Activated naive CD4-positive, alpha-beta T cell treated with anti-CD3 and anti-CD28 coated beads, Interleukin-2, amount 50 U/mL, for 72 hours (primary cell): ENCODE data around the gene ACTR2. TPM values are rescaled to one million over a fixed set of nuclear protein-coding genes. Genes with fewer than 3 reads are reported as not detected.
"Not testable (repeated sequence)": the region's sequence is repeated elsewhere in the genome, so short reads cannot be mapped to it uniquely, and the experiment has no call there.

Experiments used
- ATAC-seq, 2 donors: fragments of 150-1000 bp; cut with Tn5 transposase; 2 replicates each; pipeline ENCODE4 v1.10.0; 2021; ENCODE audit warnings: mild to moderate bottlenecking in 2 of 2, moderate library complexity in 2 of 2
- DNase-seq, 2 donors: peaks; one replicate each; pipeline ENCODE4 v3.0.0; 2021 to 2022; ENCODE audit warnings: low spot score in 2 of 2
- H3K27ac Mint-ChIP-seq, 2 donors: one replicate each; pipeline ENCODE4 v1.8.0; 2022; ENCODE audit warnings: mild to moderate bottlenecking in 2 of 2, mixed read lengths in 2 of 2
- H3K36me3 Mint-ChIP-seq, 2 donors: one replicate each; pipeline ENCODE4 v1.8.0; 2022; ENCODE audit warnings: mixed read lengths in 2 of 2
- H3K9me3 Mint-ChIP-seq, 2 donors: one replicate each; pipeline ENCODE4 v1.8.0; 2022; ENCODE audit warnings: mixed read lengths in 2 of 2
- total RNA-seq, 2 donors: library from RNA; stranded (reverse); gene quantifications; one replicate each; pipeline ENCODE4 v1.2.3, GENCODE V29; 2022

The ACTR2 gene
- total RNA-seq, 2 donors from 2014 or later, result 345 to 382 TPM

DNA sequence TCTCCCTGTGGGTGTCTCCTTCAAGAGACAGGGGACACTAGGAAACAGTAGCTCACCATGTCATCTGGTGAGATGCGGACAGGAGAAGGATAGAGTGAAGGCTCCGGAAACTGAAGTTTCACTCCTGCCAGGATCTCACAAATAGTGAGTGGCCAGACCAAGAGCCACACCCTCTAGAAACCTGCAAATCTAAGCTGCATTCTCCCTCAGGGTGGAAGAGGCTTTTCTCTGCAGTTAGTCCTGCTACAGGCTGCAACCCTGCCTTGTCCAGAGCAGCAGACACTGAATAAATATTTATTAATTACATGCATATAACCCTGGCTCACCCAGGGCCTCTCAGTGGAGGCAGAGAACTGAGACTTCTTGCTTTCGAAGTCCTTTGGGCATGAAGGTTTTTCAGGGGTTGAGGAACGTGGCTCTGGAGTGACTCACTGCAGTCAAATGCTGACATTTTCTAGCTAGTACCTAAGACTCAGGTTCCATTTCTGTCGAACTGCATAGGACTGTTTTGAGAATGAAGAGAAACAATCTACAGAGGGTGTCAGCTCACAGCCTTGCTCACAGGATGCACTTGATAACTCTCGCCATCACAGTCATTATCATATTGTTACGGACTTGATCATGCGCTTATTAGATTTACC lies 87.3 kb downstream of the ACTR2 start:
- Mint-ChIP-seq H3K9me3 (no peaks in the 10 kb centered on the region), H3K36me3 (peaks cover 6 to 16% of the 10 kb centered on the region in 2 donors), H3K27ac (no peak overlapping the region)
- ATAC-seq, result no peak
- DNase-seq, result no peak

DNA sequence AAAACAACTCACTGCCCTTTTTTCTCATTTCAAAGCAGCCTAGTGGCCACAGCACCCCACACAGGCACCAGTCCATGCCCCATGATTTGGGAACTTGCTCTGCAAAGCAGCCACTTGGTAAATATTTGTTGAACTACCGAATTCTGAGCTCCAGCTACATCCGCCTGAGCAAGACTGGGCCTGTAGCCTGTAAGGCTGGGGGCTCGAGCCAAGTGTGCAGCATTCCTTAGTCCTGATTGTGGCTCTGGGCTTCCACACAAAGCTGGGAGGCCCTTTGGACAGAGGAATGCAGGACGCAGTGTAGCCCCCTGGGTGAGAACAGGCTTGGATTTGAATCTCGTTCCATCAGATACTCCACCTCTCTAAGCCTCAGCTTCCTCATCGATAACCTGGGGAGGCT lies 88.4 kb downstream of the ACTR2 start:
- DNase-seq (no peak), ATAC-seq (no peak)
- H3K9me3 Mint-ChIP-seq, result no peaks in the 10 kb centered on the region
- H3K36me3 Mint-ChIP-seq, result peaks cover 6 to 16% of the 10 kb centered on the region in 2 donors
- H3K27ac Mint-ChIP-seq, result no peak overlapping the region

DNA sequence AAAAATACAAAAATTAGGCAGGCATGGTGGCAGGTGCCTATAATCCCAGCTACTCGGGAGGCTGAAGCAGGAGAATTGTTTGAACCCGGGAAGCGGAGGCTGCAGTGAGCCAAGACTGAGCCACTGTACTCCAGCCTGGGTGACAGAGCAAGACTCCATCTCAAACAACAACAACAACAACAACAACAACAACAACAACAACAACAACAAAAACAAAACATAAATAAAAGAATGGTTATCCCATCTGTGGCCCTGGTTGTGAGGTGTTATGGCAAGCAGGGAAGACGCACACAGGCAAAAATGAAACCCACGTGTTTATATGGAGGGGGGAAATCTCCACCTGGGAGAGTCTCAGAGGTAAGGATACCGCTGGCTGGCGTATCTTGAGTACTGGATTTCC lies 89.7 kb downstream of the ACTR2 start:
- not testable (repeated sequence) for H3K9me3 Mint-ChIP-seq, H3K27ac Mint-ChIP-seq, ATAC-seq, DNase-seq
- H3K36me3 Mint-ChIP-seq, result peaks cover 6 to 16% of the 10 kb centered on the region in 2 donors

DNA sequence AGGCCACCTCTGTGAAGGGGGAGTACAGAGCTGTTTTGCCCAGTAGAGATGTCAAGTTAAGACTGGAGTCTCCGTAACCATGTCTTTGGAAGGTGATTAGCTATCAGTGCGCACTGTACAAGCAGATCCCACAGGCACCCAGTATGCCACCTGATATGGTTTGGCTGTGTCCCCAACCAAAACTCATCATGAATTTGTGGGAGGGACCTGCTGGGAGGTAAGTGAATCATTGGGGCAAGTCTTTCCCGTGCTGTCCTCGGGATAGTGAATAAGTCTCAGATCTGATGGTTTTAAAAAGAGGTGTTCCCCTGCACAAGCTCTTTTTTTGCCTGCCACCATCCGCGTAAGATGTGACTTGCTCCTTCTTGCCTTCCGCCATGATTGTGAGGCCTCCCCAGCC lies 90.2 kb downstream of the ACTR2 start:
- DNase-seq (no peak), ATAC-seq (no peak)
- Mint-ChIP-seq H3K27ac (no peak overlapping the region), H3K9me3 (no peaks in the 10 kb centered on the region), H3K36me3 (peaks cover 5 to 14% of the 10 kb centered on the region in 2 donors)

DNA sequence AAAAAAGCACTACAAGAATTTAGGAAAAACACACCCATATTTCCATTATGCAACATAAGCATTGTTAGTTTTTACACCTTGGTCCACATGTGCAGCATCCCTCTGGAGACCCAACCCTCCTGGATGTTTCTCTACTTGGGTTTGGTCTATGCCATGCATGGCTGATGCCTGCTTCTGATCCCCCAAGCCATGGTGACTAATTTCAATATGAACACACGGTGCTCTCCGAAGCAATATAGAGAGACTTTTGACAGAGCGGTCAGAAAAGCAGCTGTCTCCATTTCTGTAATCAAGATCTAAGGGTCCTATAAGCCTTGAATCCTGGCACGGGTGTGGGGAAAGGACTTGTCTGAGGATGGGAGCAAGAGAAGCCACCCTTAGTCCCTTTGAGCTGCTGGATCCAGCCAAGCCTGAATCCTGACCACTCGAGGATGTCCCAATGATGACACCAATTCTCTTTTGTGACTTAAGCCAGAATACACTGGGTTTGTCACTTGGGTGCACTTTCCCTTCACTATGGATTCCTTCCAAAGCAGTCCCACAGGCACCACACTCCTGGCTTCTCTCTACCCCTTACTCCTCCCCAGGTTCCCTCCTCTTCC lies 91.5 kb downstream of the ACTR2 start:
- Mint-ChIP-seq H3K9me3 (no peaks in the 10 kb centered on the region), H3K27ac (peak overlapping the region in 1 of 2 donors; percentile 6), H3K36me3 (peaks cover 0 to 8% of the 10 kb centered on the region in 2 donors)
- no peak for ATAC-seq
- no peak for DNase-seq

DNA sequence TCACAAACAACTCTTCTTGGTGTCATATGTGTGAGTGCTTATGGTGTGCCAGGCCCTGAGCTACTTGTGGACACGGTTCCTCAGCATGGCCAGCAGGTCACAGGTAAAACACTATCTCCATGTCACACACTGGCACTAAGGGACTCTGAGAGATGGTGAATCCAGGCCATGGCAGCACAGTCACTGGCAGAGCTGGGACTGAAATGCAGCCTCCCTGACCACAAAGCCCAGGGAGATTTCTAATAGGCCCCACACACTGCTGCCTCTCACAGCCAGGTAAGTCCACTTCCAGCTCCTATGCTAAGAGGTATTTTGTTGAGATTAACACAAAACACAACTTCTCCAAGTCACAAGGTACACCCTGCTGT lies 92.0 kb downstream of the ACTR2 start:
- peaks cover 0 to 8% of the 10 kb centered on the region in 2 donors for H3K36me3 Mint-ChIP-seq
- DNase-seq, result no peak
- H3K27ac Mint-ChIP-seq, result peak overlapping the region in 1 of 2 donors; percentile 58
- no peak for ATAC-seq
- no peaks in the 10 kb centered on the region for H3K9me3 Mint-ChIP-seq

DNA sequence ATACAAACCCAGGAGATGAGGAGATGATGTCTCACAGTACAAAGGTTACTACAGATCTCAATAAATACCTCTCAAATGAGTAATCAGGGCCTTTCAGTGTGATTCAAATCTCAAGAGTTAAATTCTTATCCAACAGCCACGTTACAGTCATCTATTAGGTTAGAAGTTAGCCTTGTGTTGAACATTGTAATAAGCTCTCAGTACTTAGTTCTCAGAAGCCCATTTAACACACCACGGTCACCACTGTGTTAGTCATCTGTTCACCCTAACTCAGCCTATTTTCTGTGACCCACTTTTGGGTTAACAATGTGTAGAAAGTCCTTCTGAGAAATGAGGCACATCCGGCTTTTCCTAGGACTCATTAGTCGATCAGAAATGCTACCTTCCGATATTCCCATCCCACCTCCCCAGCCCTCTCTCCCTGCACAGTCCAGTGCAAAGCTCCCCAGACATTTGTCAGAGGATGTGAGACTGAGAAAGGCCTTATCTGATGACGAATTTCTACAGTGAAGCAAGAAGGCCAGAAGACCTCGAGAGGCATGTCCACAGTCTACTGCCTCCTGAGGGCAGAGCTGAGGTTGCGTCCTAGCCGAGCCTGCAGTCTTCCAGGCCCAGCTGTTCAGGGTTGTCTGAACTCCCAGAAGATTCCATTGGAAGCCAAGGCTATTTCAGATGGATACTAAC lies 92.6 kb downstream of the ACTR2 start:
- Mint-ChIP-seq H3K36me3 (peaks cover 0 to 8% of the 10 kb centered on the region in 2 donors), H3K9me3 (no peaks in the 10 kb centered on the region), H3K27ac (peak overlapping the region in 1 of 2 donors; percentile 58)
- DNase-seq (no peak), ATAC-seq (peak; percentile 91 to 93)

Other genes starting within 250 kb of the ACTR2 start
- gene SLC1A4, start 238.4 kb upstream of the ACTR2 start, total RNA-seq, result 10 to 100 TPM in 1 of 2 donors, 1 to 10 TPM in 1; 4.1 to 16.9 TPM
- 1 to 10 TPM; 4.1 to 4.2 TPM for gene CEP68, start 171.4 kb upstream of the ACTR2 start, total RNA-seq
- 10 to 100 TPM; 66.8 to 72.3 TPM for gene RAB1A, start 97.7 kb upstream of the ACTR2 start, total RNA-seq
- 1 to 10 TPM; 3.5 to 8.3 TPM for gene SPRED2, start 204.8 kb downstream of the ACTR2 start, total RNA-seq